ENCODE measurements around the gene DNASE1.

Gene DNASE1

DNA sequence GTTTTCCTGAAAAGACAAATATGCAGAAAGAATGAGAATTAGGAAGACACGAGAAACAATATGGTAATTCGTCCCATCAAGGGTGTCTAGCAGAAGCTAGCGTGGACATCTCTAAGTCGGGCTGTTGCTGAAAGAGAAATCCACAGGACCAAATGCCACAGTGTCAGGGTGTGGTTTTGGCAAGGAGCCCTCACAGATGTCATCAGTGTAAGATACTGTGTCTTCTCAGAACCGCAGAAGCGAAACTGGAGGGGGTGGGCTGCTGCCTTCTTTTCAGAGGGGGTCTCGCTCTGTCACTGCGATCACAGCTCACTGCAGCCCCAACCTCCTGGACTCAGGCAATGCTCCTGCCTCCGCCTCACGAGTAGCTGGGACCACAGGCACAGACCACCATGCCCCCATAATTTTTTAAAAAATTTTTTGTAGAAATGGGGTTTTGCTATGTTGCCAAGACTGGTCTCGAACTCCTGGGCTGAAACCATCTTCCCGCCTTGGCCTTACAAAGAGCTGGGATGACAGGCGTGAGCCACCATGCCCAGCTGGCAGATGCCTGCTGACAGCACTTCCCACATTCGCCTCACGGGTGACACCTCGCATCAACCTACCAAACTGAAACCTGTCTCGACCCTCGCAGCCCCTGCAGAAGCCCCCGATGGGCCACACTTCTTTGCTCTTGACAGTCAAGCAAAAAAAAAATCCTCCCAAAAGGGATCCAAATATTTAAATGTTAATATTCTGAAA is 36.7 kb downstream of the DNASE1 start:
- DNase-seq (ENCODE audit: low read depth) = no peak
- peak overlapping the region; percentile 80 for H3K4me3 ChIP-seq (ENCODE audit: low read length)
- peaks cover 27% of the 10 kb centered on the region for H3K4me1 ChIP-seq (ENCODE audit: control insufficient read depth, insufficient read depth, low read length)
- H3K36me3 ChIP-seq (ENCODE audit: control insufficient read depth, insufficient read depth, low read length, severe bottlenecking) = peaks cover 21% of the 10 kb centered on the region
- H3K9ac ChIP-seq (ENCODE audit: low read length) = peak overlapping the region; percentile 85
- no peaks in the 10 kb centered on the region for H3K27me3 ChIP-seq (replicated peaks; ENCODE audit: control insufficient read depth, insufficient read depth, low read length)
- H3K9me3 ChIP-seq (ENCODE audit: control insufficient read depth, low read length) = no peaks in the 10 kb centered on the region

DNA sequence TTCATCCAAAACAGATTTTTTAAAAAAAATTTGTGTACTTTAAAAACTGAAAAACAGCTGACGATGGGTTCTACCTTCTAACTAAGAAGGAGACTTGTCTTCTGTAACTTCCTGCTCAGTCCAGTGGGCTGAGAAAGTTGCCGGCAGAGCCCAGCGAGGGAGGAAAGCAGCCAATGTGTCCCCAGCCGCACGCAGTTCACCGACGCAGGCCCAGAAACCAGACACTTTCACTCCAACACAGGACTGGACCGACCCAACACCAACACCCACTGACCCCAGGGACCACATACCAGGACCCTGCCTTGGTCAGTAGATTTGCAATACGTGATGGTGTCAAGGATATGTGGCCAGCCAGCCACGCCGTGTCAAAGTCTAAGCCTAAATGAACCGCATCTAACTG is 37.3 kb downstream of the DNASE1 start:
- peak overlapping the region; percentile 85 for H3K9ac ChIP-seq (ENCODE audit: low read length)
- DNase-seq (ENCODE audit: low read depth) = no peak
- H3K4me1 ChIP-seq (ENCODE audit: control insufficient read depth, insufficient read depth, low read length) = peaks cover 33% of the 10 kb centered on the region
- H3K27me3 ChIP-seq (replicated peaks; ENCODE audit: control insufficient read depth, insufficient read depth, low read length) = no peaks in the 10 kb centered on the region
- H3K4me3 ChIP-seq (ENCODE audit: low read length) = peak overlapping the region; percentile 24
- no peaks in the 10 kb centered on the region for H3K9me3 ChIP-seq (ENCODE audit: control insufficient read depth, low read length)
- peaks cover 16% of the 10 kb centered on the region for H3K36me3 ChIP-seq (ENCODE audit: control insufficient read depth, insufficient read depth, low read length, severe bottlenecking)

DNA sequence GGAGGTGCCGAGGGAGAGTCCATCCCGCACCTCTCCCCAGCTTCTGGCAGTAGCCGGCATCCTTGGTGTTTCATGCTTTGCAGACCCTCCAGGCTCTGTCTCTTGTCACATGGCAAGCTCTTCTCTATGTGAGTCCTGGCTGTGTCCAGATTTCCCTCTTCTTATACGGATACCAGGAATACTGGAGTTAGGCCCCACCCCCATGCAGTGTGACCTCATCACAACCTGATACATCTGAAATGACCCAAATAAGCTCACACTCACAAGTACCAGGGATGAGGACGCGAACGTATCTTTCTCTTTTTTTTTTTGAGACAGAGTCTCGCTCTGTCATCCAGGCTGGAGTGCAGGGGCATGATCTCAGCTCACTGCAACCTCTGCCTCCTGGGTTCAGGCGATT is 39.6 kb downstream of the DNASE1 start:
- Histone ChIP-seq H3K9ac (ENCODE audit: low read length) (no peak overlapping the region), H3K27me3 (replicated peaks; ENCODE audit: control insufficient read depth, insufficient read depth, low read length) (no peaks in the 10 kb centered on the region), H3K4me3 (ENCODE audit: low read length) (no peak overlapping the region), H3K36me3 (ENCODE audit: control insufficient read depth, insufficient read depth, low read length, severe bottlenecking) (no peaks in the 10 kb centered on the region), H3K9me3 (ENCODE audit: control insufficient read depth, low read length) (no peaks in the 10 kb centered on the region), H3K4me1 (ENCODE audit: control insufficient read depth, insufficient read depth, low read length) (peaks cover 36% of the 10 kb centered on the region)
- DNase-seq (ENCODE audit: low read depth) = no peak

- Histone ChIP-seq H3K9ac (ENCODE audit: low read length) (no peak overlapping the region), H3K4me3 (ENCODE audit: low read length) (no peak overlapping the region), H3K36me3 (ENCODE audit: control insufficient read depth, insufficient read depth, low read length, severe bottlenecking) (no peaks in the 10 kb centered on the region), H3K9me3 (ENCODE audit: control insufficient read depth, low read length) (no peaks in the 10 kb centered on the region), H3K4me1 (ENCODE audit: control insufficient read depth, insufficient read depth, low read length) (peaks cover 24% of the 10 kb centered on the region), H3K27me3 (replicated peaks; ENCODE audit: control insufficient read depth, insufficient read depth, low read length) (no peaks in the 10 kb centered on the region)
- no peak for DNase-seq (ENCODE audit: low read depth)
Measured at GRCh38 chr16:3695610-3696369, 41.3 kb downstream of the DNASE1 start.

GRCh38 chr16:3696425-3697218 is 42.1 kb downstream of the DNASE1 start:
- no peak overlapping the region for H3K4me3 ChIP-seq (ENCODE audit: low read length)
- H3K9me3 ChIP-seq (ENCODE audit: control insufficient read depth, low read length) = no peaks in the 10 kb centered on the region
- peak; percentile 80 for DNase-seq (ENCODE audit: low read depth)
- H3K36me3 ChIP-seq (ENCODE audit: control insufficient read depth, insufficient read depth, low read length, severe bottlenecking) = no peaks in the 10 kb centered on the region
- peak overlapping the region; percentile 55 for H3K9ac ChIP-seq (ENCODE audit: low read length)
- no peaks in the 10 kb centered on the region for H3K27me3 ChIP-seq (replicated peaks; ENCODE audit: control insufficient read depth, insufficient read depth, low read length)
- peaks cover 15% of the 10 kb centered on the region for H3K4me1 ChIP-seq (ENCODE audit: control insufficient read depth, insufficient read depth, low read length)

- Histone ChIP-seq H3K9me3 (ENCODE audit: control insufficient read depth, low read length) (no peaks in the 10 kb centered on the region), H3K9ac (ENCODE audit: low read length) (no peak overlapping the region), H3K4me1 (ENCODE audit: control insufficient read depth, insufficient read depth, low read length) (peaks cover 11% of the 10 kb centered on the region), H3K4me3 (ENCODE audit: low read length) (no peak overlapping the region), H3K36me3 (ENCODE audit: control insufficient read depth, insufficient read depth, low read length, severe bottlenecking) (peaks cover 7% of the 10 kb centered on the region), H3K27me3 (replicated peaks; ENCODE audit: control insufficient read depth, insufficient read depth, low read length) (no peaks in the 10 kb centered on the region)
- no peak for DNase-seq (ENCODE audit: low read depth)
Measured at GRCh38 chr16:3698941-3699340, 44.5 kb downstream of the DNASE1 start.

DNA sequence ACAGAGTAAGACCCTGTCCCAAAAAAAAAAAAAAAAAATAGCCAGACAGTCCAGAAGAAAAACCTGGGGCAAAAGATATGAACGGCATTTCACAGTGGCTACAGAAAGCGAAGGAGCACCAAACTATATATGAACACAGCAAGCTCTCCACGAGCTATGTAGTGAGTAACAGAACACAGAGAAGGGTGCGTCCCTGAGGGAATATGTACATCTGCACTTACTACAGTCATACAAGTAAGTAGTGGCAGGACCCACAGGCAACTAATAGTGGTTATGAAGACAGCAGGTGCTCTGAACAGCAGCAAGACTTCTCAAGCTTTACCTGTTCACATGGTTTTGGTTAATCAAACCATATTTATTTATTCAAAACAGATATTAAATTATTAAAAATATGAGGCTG is 47.0 kb downstream of the DNASE1 start:
- H3K9ac ChIP-seq (ENCODE audit: low read length) = no peak overlapping the region
- no peaks in the 10 kb centered on the region for H3K9me3 ChIP-seq (ENCODE audit: control insufficient read depth, low read length)
- no peak overlapping the region for H3K4me3 ChIP-seq (ENCODE audit: low read length)
- no peak for DNase-seq (ENCODE audit: low read depth)
- peaks cover 5% of the 10 kb centered on the region for H3K4me1 ChIP-seq (ENCODE audit: control insufficient read depth, insufficient read depth, low read length)
- H3K27me3 ChIP-seq (replicated peaks; ENCODE audit: control insufficient read depth, insufficient read depth, low read length) = no peaks in the 10 kb centered on the region
- H3K36me3 ChIP-seq (ENCODE audit: control insufficient read depth, insufficient read depth, low read length, severe bottlenecking) = peaks cover 8% of the 10 kb centered on the region

GRCh38 chr16:3702082-3702481 is 47.6 kb downstream of the DNASE1 start:
- Histone ChIP-seq H3K9ac (ENCODE audit: low read length) (no peak overlapping the region), H3K27me3 (replicated peaks; ENCODE audit: control insufficient read depth, insufficient read depth, low read length) (no peaks in the 10 kb centered on the region), H3K4me3 (ENCODE audit: low read length) (no peak overlapping the region), H3K36me3 (ENCODE audit: control insufficient read depth, insufficient read depth, low read length, severe bottlenecking) (peaks cover 10% of the 10 kb centered on the region), H3K9me3 (ENCODE audit: control insufficient read depth, low read length) (no peaks in the 10 kb centered on the region), H3K4me1 (ENCODE audit: control insufficient read depth, insufficient read depth, low read length) (no peaks in the 10 kb centered on the region)
- DNase-seq (ENCODE audit: low read depth) = no peak

DNA sequence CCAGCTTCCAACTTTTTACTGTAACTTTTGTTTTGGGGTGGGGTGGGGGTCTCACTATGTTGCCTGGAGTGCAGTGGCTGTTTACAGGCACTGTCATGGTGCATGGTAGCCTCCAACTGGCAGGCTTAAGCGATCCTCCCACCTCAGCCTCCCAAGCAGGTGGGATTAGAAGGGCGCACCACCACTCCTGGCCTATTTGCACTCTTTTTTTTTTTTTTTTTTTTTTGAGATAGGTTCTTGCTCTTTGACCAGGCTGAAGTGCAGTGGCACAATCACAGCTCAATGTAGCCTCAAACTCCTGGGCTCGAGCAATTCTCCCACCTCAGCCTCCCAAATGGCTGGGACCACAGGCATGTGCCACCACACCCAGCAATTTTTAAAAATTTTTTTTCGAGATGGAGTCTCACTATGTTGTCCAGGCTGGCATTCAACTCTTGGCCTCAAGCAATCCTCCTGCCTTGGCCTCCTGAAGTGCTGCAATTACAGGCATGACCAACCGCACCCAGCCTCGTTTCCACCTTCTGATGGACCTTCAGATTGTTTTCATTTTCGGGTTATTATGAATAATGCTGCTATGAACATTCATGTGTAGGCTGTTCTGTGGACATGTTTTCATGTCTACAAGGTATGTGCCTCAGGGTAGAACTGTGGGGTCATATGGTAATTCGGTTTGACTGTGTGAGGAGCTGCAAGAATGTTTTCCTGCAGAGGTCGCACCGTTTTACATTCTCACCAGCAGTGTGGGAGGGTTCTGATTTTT is 51.9 kb downstream of the DNASE1 start:
- H3K9ac ChIP-seq (ENCODE audit: low read length) = no peak overlapping the region
- DNase-seq (ENCODE audit: low read depth) = no peak
- no peaks in the 10 kb centered on the region for H3K9me3 ChIP-seq (ENCODE audit: control insufficient read depth, low read length)
- H3K27me3 ChIP-seq (replicated peaks; ENCODE audit: control insufficient read depth, insufficient read depth, low read length) = no peaks in the 10 kb centered on the region
- H3K4me3 ChIP-seq (ENCODE audit: low read length) = no peak overlapping the region
- H3K36me3 ChIP-seq (ENCODE audit: control insufficient read depth, insufficient read depth, low read length, severe bottlenecking) = peaks cover 14% of the 10 kb centered on the region
- H3K4me1 ChIP-seq (ENCODE audit: control insufficient read depth, insufficient read depth, low read length) = no peaks in the 10 kb centered on the region

Data from adipocyte (in vitro differentiated cells).